ENCODE data around the gene ARL6IP4. TPM values are rescaled to one million over a fixed set of nuclear protein-coding genes. Genes with fewer than 3 reads are reported as not detected.
A peak's percentile ranks its signal among the peaks of the same experiment; 100 is the strongest.
"Not testable (repeated sequence)": the region's sequence is repeated elsewhere in the genome, so short reads cannot be mapped to it uniquely, and the experiment has no call there.

ARL6IP4 gene
- total and polyA plus RNA-seq, 2 of the 4 experiments (the other 2 are of a cell fraction): 161 to 254 TPM

- Histone ChIP-seq H3K4me1 (ENCODE audit: control insufficient read depth, insufficient read depth, low read length) (peaks cover 14% of the 10 kb centered on the region), H3K9me1 (ENCODE audit: insufficient read depth, low read length) (peaks cover 31% of the 10 kb centered on the region)
- H4K5ac ChIP-seq (ENCODE audit: low read depth, low read length); H3K27ac ChIP-seq (ENCODE audit: insufficient read depth, low read length); H2BK120ac ChIP-seq (ENCODE audit: low read depth, low read length); dilution Hi-C loops (cut with HindIII; ENCODE audit: low sequenced_read_pairs, unreplicated experiment); H3K14ac ChIP-seq (replicated peaks; ENCODE audit: low read depth, low read length); CTCF ChIA-PET; H2BK15ac ChIP-seq (ENCODE audit: low read depth, low read length); BruUV-seq (replicated peaks); H2BK5ac ChIP-seq (ENCODE audit: low read depth, low read length, poor library complexity, severe bottlenecking); H3K4ac ChIP-seq (ENCODE audit: low read depth, low read length); H3K9me3 ChIP-seq (ENCODE audit: control insufficient read depth, insufficient read depth, low read length); H2BK20ac ChIP-seq (ENCODE audit: low read depth, low read length); H2AK9ac ChIP-seq (replicated peaks; ENCODE audit: low read depth, low read length, poor library complexity); in situ Hi-C loops (cut with MboI; ENCODE audit: low sequenced_read_pairs); POLR2A ChIA-PET (ENCODE audit: unreplicated experiment); H3K56ac ChIP-seq (ENCODE audit: extremely low read depth, insufficient read depth, low read length); H4K20me1 ChIP-seq (ENCODE audit: insufficient read depth, low read length); H3K18ac ChIP-seq (ENCODE audit: low read depth, low read length); H4K91ac ChIP-seq (ENCODE audit: insufficient read depth, low read depth, low read length); H2AK5ac ChIP-seq (ENCODE audit: low read depth, low read length); H3K27me3 ChIP-seq (ENCODE audit: control insufficient read depth, insufficient read depth, low read length); H3K9ac ChIP-seq (ENCODE audit: low read depth, low read length); H3K4me3 ChIP-seq (ENCODE audit: insufficient read depth, low read depth, low read length); H4K8ac ChIP-seq (ENCODE audit: low read depth in 2 of 2, low read length in 2 of 2); H2AFZ ChIP-seq (replicated peaks; ENCODE audit: low read length, poor library complexity); H3K79me1 ChIP-seq (ENCODE audit: low read depth in 1 of 2, low read length in 2 of 2); H3K36me3 ChIP-seq (ENCODE audit: control insufficient read depth, insufficient read depth, low read length); H3K23ac ChIP-seq (ENCODE audit: low read depth, low read length); intact Hi-C loops (cut with micrococcal nuclease); H3K4me2 ChIP-seq (ENCODE audit: low read depth, low read length): not testable (repeated sequence)
- DNase-seq (peak; percentile 66), ATAC-seq (ENCODE audit: low read depth) (peak; percentile 27; the same call in 1 of the 2 replicates)
- TF ChIP-seq FOS (IDR thresholded peaks at IDR 0.05; ENCODE audit: low read depth, low read length): peak; percentile 31; the same call in 1 of the 2 replicates
- no CpG with 5 or more reads among the region's 5 CpGs for WGBS, 2 experiments (ENCODE audit: extremely low coverage in 2 of 2, insufficient read length in 1 of 2)
These were observed 39.1 kb upstream of the ARL6IP4 start for GRCh38 chr12:122941351-122941750.

Measured in IMR-90 (cell line).